Prostate gland (tissue), 2 donors: ENCODE results near the gene CD209. TPM values are rescaled to one million over a fixed set of nuclear protein-coding genes. Genes with fewer than 3 reads are reported as not detected.

ENCODE experiments used
- DNase-seq: peaks from one replicate; pipeline ENCODE4 v3.0.0-alpha.2; 2019; ENCODE audit warnings: low spot score
- H3K27ac ChIP-seq, 2 donors: fragments of 200-600 bp; sonication (generic); 2 replicates each; pipeline ENCODE4 v1.5.1; 2017 to 2019
- H3K27me3 ChIP-seq: fragments of 200-600 bp; sonication (generic); replicated peaks from 2 replicates; pipeline ENCODE4 v1.5.1; 2019; ENCODE audit not compliant: insufficient read depth
- H3K36me3 ChIP-seq, 2 donors: fragments of 200-600 bp; sonication (generic); 1 replicate in 1 of 2; 2 replicates in 1 of 2; pipeline versions ENCODE4 v1.5.1 to v1.8.1; 2017 to 2019
- H3K4me1 ChIP-seq: fragments of 200-600 bp; sonication (generic); replicated peaks from 2 replicates; pipeline ENCODE4 v1.5.1; 2019
- H3K4me3 ChIP-seq, 2 donors: fragments of 200-600 bp; sonication (generic); 2 replicates each; pipeline ENCODE4 v1.5.1; 2017 to 2019
- H3K9me3 ChIP-seq: fragments of 200-600 bp; sonication (generic); 2 replicates; pipeline ENCODE4 v1.5.1; 2017
- CTCF ChIP-seq, 4 experiments: fragments of 200-600 bp in 2 of 4; fragments of 450-650 bp in 2 of 4; sonication (generic) in 2 of 4; IDR thresholded peaks; 1 replicate in 3 of 4; 2 replicates in 1 of 4; pipeline ENCODE4 v1.5.1; 2016 to 2019; ENCODE audit warnings: antibody characterized with exemption in 4 of 4, mild to moderate bottlenecking in 2 of 4, moderate library complexity in 2 of 4
- POLR2A ChIP-seq: fragments of 450-650 bp; IDR thresholded peaks from one replicate; pipeline ENCODE4 v1.6.1; 2016; ENCODE audit warnings: antibody characterized with exemption, mild to moderate bottlenecking
- POLR2AphosphoS5 ChIP-seq: sonication (generic); formaldehyde crosslinking; IDR thresholded peaks from one replicate; pipeline ENCODE4 v1.6.1; 2017; ENCODE audit warnings: antibody characterized with exemption
- WGBS: methylation state at CpG from one replicate; pipeline ENCODE4 v1.1.5; 2018; 5-methylcytosine and 5-hydroxymethylcytosine counted together
- intact Hi-C: fragments of 100-400 bp; cut with DNase I; formaldehyde crosslinking; loops from one replicate; pipeline ENCODE4 v1.14.2; 2022
- total RNA-seq, 2 donors: library from RNA; depleted of rRNA; stranded (reverse); fragments of >200 nt; gene quantifications; one replicate each; pipeline ENCODE4 v1.1.0, GENCODE V29; 2016

The CD209 gene
- total RNA-seq, 2 donors from 2014 or later, result 0.97 to 1.2 TPM

DNA sequence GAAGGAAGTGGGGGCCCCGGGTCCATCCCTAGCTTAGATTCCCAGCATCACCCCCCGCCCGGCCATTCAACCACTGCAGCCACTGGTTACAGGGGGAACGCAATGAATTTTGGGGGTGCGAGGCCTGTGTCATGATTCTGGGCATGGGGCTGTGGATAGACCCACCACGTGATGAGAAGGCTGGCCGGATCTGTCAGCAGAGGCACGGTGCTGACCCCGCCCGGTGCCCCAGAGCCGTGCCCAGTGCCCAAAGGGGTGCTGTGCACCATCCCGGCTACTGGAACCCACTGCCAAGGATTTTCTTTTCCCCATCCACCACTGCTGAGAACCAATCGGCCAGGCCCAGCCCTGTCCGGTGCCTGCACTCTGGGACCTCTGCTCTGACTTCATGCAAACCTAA lies 43.1 kb upstream of the CD209 start:
- H3K9me3 ChIP-seq, result no peaks in the 10 kb centered on the region
- no peaks in the 10 kb centered on the region for H3K4me1 ChIP-seq
- TF ChIP-seq POLR2AphosphoS5 (no peak), CTCF (IDR thresholded peaks at IDR 0.05) (no peak), POLR2A (no peak)
- intact Hi-C loops, result loop anchor here (10.0 kb wide), 1 partner anchor 136 kb away; no protein-coding TSS in a partner anchor
- H3K27ac ChIP-seq, result no peak overlapping the region
- no peak for DNase-seq
- no peaks in the 10 kb centered on the region for H3K36me3 ChIP-seq
- H3K27me3 ChIP-seq, result peaks cover 22% of the 10 kb centered on the region
- no peak overlapping the region for H3K4me3 ChIP-seq
- WGBS, result 90% methylated on average over 14 of the region's 14 CpGs

DNA sequence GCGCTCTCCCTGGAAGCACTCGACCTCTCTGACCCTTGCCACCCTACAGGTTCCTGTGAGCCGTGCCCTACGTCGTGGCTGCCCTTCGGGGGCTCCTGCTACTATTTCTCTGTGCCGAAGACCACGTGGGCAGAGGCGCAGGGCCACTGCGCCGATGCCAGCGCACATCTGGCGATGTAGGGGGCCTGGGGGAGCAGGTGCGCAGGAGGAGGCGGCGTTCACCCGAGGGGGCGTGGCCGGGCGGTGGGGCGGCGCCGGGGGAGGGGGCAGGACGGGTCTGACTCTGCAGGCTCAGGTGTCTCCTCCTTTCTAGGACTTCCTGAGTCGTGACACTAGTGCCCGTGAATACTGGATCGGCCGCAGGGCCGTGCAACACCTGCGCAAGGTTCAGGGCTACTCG lies 42.1 kb upstream of the CD209 start:
- intact Hi-C loops, result no loop called here
- H3K27me3 ChIP-seq, result peaks cover 22% of the 10 kb centered on the region
- H3K4me1 ChIP-seq, result no peaks in the 10 kb centered on the region
- no peaks in the 10 kb centered on the region for H3K9me3 ChIP-seq
- TF ChIP-seq POLR2AphosphoS5, result no peak
- no peak for TF ChIP-seq CTCF (IDR thresholded peaks at IDR 0.05)
- no peak for TF ChIP-seq POLR2A
- no peak overlapping the region for H3K27ac ChIP-seq
- H3K4me3 ChIP-seq, result no peak overlapping the region
- DNase-seq, result no peak
- no peaks in the 10 kb centered on the region for H3K36me3 ChIP-seq
- 6% methylated on average over 28 of the region's 31 CpGs for WGBS

- Histone ChIP-seq H3K36me3 (no peaks in the 10 kb centered on the region), H3K27ac (no peak overlapping the region), H3K27me3 (peaks cover 22% of the 10 kb centered on the region), H3K4me3 (no peak overlapping the region), H3K4me1 (no peaks in the 10 kb centered on the region), H3K9me3 (no peaks in the 10 kb centered on the region)
- TF ChIP-seq POLR2AphosphoS5 (no peak), POLR2A (no peak), CTCF (IDR thresholded peaks at IDR 0.05) (no peak)
- no peak for DNase-seq
- intact Hi-C loops, result no loop called here
- 4% methylated on average over 22 of the region's 23 CpGs for WGBS
These were observed 41.6 kb upstream of the CD209 start for GRCh38 chr19:7788933-7789323.

DNA sequence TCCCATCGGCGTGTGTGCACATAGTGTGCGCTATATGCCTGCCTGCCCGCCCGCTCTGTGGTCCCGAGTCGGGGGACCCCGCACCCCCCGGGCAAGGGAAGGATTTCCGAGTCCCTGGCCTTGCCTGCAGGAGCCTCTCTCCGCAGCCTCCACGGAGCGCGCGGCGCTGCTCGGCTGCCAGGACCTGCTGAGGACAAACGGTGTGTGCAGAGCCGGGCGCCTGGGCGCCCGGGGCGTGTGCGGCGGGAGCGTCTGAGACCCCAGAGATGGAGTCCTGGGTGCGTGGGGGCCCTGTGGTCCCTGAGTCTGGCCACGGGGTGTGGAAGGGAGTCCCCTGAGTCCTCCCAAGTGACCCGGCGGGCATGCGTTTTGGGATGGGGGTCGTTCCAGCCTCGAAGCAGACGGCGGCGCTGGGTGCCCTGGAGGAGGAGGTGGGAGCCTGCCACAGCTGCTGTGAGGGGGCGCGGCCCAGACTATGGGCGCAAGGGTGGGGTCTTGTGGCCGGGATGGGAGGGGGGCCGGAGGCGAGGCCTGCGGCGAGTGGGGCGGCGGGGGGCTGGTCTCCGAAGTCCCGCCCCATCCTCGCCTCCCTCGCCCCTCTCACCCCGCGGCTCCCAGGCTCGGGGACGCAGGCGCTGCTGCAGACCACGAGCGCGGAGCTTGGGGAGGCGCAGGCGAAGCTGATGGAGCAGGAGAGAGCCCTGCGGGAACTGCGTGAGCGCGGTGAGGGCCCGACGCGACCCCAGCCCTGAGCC lies 41.0 kb upstream of the CD209 start:
- no peak for TF ChIP-seq POLR2A
- TF ChIP-seq CTCF (IDR thresholded peaks at IDR 0.05), result no peak
- no peak overlapping the region for H3K27ac ChIP-seq
- no peak overlapping the region for H3K4me3 ChIP-seq
- peaks cover 22% of the 10 kb centered on the region for H3K27me3 ChIP-seq
- H3K36me3 ChIP-seq, result no peaks in the 10 kb centered on the region
- intact Hi-C loops, result no loop called here
- DNase-seq, result no peak
- no peaks in the 10 kb centered on the region for H3K9me3 ChIP-seq
- no peaks in the 10 kb centered on the region for H3K4me1 ChIP-seq
- WGBS, result 3% methylated on average over 38 of the region's 67 CpGs

- no peaks in the 10 kb centered on the region for H3K36me3 ChIP-seq
- H3K27ac ChIP-seq, result no peak overlapping the region
- TF ChIP-seq POLR2AphosphoS5 (no peak), CTCF (IDR thresholded peaks at IDR 0.05) (no peak), POLR2A (no peak)
- H3K9me3 ChIP-seq, result no peaks in the 10 kb centered on the region
- WGBS, result 20% methylated on average over 19 of the region's 22 CpGs
- H3K4me3 ChIP-seq, result no peak overlapping the region
- no peaks in the 10 kb centered on the region for H3K4me1 ChIP-seq
- H3K27me3 ChIP-seq, result peaks cover 22% of the 10 kb centered on the region
- intact Hi-C loops, result no loop called here
- no peak for DNase-seq
These were observed 40.4 kb upstream of the CD209 start for GRCh38 chr19:7787602-7788177.
